ENCODE results near the gene TCP11L2. TPM values are rescaled to one million over a fixed set of nuclear protein-coding genes. Genes with fewer than 3 reads are reported as not detected.

The TCP11L2 gene
- total and polyA plus RNA-seq, 2 of the 4 experiments (the other 2 are of a cell fraction) = 7.3 to 32.8 TPM

DNA sequence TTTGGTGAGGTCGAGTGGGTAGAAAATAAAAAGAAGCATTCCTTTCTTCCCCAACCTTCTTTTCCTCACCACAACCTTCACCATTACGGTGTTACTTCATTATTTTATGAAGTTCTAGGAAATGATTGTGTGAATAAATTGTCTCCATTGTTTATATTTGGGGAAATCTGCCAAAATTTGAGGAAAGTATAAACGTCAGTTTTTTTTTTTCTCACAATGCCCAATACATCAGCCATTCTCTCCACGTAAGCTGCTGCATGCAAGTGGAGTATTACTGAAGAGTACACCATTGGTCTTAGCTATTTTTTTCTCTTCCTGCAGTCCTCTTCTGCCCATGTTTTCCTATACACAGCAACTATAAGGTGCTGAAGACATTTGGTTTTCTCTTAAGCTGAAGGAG is 45.9 kb downstream of the TCP11L2 start:
- H4K91ac ChIP-seq (ENCODE audit: insufficient read depth, low read depth, low read length) = no peak overlapping the region
- no peak overlapping the region for H3K23ac ChIP-seq (ENCODE audit: low read depth, low read length)
- in situ Hi-C loops (cut with MboI; ENCODE audit: low sequenced_read_pairs) = no loop called here
- WGBS, 2 experiments (ENCODE audit: extremely low coverage in 2 of 2, insufficient read length in 1 of 2) = no CpG with 5 or more reads among the region's 4 CpGs
- TF ChIP-seq CHD1 (IDR thresholded peaks at IDR 0.05; ENCODE audit: low read depth, low read length) (no peak), RFX5 (IDR thresholded peaks at IDR 0.05; ENCODE audit: low read depth, low read length) (no peak), RAD21 (IDR thresholded peaks at IDR 0.05; ENCODE audit: low read length) (no peak), BHLHE40 (IDR thresholded peaks at IDR 0.05; ENCODE audit: low read depth, low read length) (no peak), MAFK (IDR thresholded peaks at IDR 0.05; ENCODE audit: low read depth, low read length) (no peak), POLR2A (IDR thresholded peaks at IDR 0.05; ENCODE audit: low read depth, low read length) (no peak), SMC3 (IDR thresholded peaks at IDR 0.05; ENCODE audit: low read depth, low read length) (no peak), MAZ (IDR thresholded peaks at IDR 0.05; ENCODE audit: borderline replicate concordance, low read depth, low read length) (no peak), MXI1 (IDR thresholded peaks at IDR 0.05; ENCODE audit: borderline replicate concordance, low read depth, low read length) (no peak), NFE2L2 (IDR thresholded peaks at IDR 0.05; ENCODE audit: low read depth, low read length) (no peak), RCOR1 (IDR thresholded peaks at IDR 0.05; ENCODE audit: insufficient replicate concordance, low read length) (no peak), FOS (IDR thresholded peaks at IDR 0.05; ENCODE audit: low read depth, low read length) (no peak), CEBPB (IDR thresholded peaks at IDR 0.05; ENCODE audit: low read depth, low read length) (no peak)
- TF ChIP-seq, protein P1, sequence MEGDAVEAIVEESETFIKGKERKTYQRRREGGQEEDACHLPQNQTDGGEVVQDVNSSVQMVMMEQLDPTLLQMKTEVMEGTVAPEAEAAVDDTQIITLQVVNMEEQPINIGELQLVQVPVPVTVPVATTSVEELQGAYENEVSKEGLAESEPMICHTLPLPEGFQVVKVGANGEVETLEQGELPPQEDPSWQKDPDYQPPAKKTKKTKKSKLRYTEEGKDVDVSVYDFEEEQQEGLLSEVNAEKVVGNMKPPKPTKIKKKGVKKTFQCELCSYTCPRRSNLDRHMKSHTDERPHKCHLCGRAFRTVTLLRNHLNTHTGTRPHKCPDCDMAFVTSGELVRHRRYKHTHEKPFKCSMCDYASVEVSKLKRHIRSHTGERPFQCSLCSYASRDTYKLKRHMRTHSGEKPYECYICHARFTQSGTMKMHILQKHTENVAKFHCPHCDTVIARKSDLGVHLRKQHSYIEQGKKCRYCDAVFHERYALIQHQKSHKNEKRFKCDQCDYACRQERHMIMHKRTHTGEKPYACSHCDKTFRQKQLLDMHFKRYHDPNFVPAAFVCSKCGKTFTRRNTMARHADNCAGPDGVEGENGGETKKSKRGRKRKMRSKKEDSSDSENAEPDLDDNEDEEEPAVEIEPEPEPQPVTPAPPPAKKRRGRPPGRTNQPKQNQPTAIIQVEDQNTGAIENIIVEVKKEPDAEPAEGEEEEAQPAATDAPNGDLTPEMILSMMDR (conservative IDR thresholded peaks at IDR 0.05; ENCODE audit: low read depth, low read length) = no peak
- TF ChIP-seq, protein P2, sequence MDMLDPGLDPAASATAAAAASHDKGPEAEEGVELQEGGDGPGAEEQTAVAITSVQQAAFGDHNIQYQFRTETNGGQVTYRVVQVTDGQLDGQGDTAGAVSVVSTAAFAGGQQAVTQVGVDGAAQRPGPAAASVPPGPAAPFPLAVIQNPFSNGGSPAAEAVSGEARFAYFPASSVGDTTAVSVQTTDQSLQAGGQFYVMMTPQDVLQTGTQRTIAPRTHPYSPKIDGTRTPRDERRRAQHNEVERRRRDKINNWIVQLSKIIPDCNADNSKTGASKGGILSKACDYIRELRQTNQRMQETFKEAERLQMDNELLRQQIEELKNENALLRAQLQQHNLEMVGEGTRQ (IDR thresholded peaks at IDR 0.05; ENCODE audit: low read depth, low read length) = no peak
- TF ChIP-seq, protein P3, sequence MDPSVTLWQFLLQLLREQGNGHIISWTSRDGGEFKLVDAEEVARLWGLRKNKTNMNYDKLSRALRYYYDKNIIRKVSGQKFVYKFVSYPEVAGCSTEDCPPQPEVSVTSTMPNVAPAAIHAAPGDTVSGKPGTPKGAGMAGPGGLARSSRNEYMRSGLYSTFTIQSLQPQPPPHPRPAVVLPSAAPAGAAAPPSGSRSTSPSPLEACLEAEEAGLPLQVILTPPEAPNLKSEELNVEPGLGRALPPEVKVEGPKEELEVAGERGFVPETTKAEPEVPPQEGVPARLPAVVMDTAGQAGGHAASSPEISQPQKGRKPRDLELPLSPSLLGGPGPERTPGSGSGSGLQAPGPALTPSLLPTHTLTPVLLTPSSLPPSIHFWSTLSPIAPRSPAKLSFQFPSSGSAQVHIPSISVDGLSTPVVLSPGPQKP (IDR thresholded peaks at IDR 0.05; ENCODE audit: borderline replicate concordance, low read depth, low read length) = no peak
- peaks cover 2% of the 10 kb centered on the region; the same call in 1 of the 2 replicates for H3K36me3 ChIP-seq (ENCODE audit: control insufficient read depth, insufficient read depth, low read length)
- H2AK9ac ChIP-seq (replicated peaks; ENCODE audit: low read depth, low read length, poor library complexity) = no peak overlapping the region
- no peak overlapping the region for H3K27ac ChIP-seq (ENCODE audit: insufficient read depth, low read length)
- intact Hi-C loops (cut with micrococcal nuclease) = no loop called here
- H4K20me1 ChIP-seq (ENCODE audit: insufficient read depth, low read length) = no peaks in the 10 kb centered on the region
- H2BK20ac ChIP-seq (ENCODE audit: low read depth, low read length) = no peak overlapping the region
- CTCF ChIA-PET = interaction anchor here (0.7 to 1.2 kb wide), 2 partner anchors 9 to 991 kb away, joined by 5 to 6 read pairs; partner anchors contain the start of gene POLR3B
- H2AK5ac ChIP-seq (ENCODE audit: low read depth, low read length) = no peak overlapping the region
- no peak overlapping the region for H2BK15ac ChIP-seq (ENCODE audit: low read depth, low read length)
- no peak overlapping the region for H4K5ac ChIP-seq (ENCODE audit: low read depth, low read length)
- H3K4me3 ChIP-seq (ENCODE audit: insufficient read depth, low read depth, low read length) = no peak overlapping the region
- ATAC-seq (ENCODE audit: low read depth) = no peak
- dilution Hi-C loops (cut with HindIII; ENCODE audit: low sequenced_read_pairs, unreplicated experiment) = no loop called here
- H2BK120ac ChIP-seq (ENCODE audit: low read depth, low read length) = no peak overlapping the region
- H3K56ac ChIP-seq (ENCODE audit: extremely low read depth, insufficient read depth, low read length) = no peak overlapping the region
- no TSS peak for BruUV-seq (replicated peaks)
- no peak overlapping the region for H4K8ac ChIP-seq (ENCODE audit: low read depth in 2 of 2, low read length in 2 of 2)
- H2BK5ac ChIP-seq (ENCODE audit: low read depth, low read length, poor library complexity, severe bottlenecking) = no peak overlapping the region
- no peaks in the 10 kb centered on the region for H3K9me3 ChIP-seq (ENCODE audit: control insufficient read depth, insufficient read depth, low read length)
- no peaks in the 10 kb centered on the region for H3K9me1 ChIP-seq (ENCODE audit: insufficient read depth, low read length)
- POLR2A ChIA-PET (ENCODE audit: unreplicated experiment) = no interaction called here
- H3K14ac ChIP-seq (replicated peaks; ENCODE audit: low read depth, low read length) = no peak overlapping the region
- H3K4ac ChIP-seq (ENCODE audit: low read depth, low read length) = no peak overlapping the region
- no peak overlapping the region for H3K4me2 ChIP-seq (ENCODE audit: low read depth, low read length)
- DNase-seq = no peak
- H3K9ac ChIP-seq (ENCODE audit: low read depth, low read length) = no peak overlapping the region
- H2AFZ ChIP-seq (replicated peaks; ENCODE audit: low read length, poor library complexity) = no peak overlapping the region
- no peaks in the 10 kb centered on the region for H3K4me1 ChIP-seq (ENCODE audit: control insufficient read depth, insufficient read depth, low read length)
- peaks cover 2% of the 10 kb centered on the region; the same call in 1 of the 2 replicates for H3K27me3 ChIP-seq (ENCODE audit: control insufficient read depth, insufficient read depth, low read length)
- no peaks in the 10 kb centered on the region for H3K79me1 ChIP-seq (ENCODE audit: low read depth in 1 of 2, low read length in 2 of 2)
- H3K18ac ChIP-seq (ENCODE audit: low read depth, low read length) = no peak overlapping the region

Data from IMR-90 (cell line).